Measurements from ENCODE around the gene ABTB2. TPM values are rescaled to one million over a fixed set of nuclear protein-coding genes. Genes with fewer than 3 reads are reported as not detected.

ABTB2 gene
- total and polyA plus RNA-seq, 9 of the 15 experiments (the other 6 are each of a cell fraction or from before 2014, with no cell fraction given), result 0.03 to 0.18 (median 0.12) TPM; not detected in 2

DNA sequence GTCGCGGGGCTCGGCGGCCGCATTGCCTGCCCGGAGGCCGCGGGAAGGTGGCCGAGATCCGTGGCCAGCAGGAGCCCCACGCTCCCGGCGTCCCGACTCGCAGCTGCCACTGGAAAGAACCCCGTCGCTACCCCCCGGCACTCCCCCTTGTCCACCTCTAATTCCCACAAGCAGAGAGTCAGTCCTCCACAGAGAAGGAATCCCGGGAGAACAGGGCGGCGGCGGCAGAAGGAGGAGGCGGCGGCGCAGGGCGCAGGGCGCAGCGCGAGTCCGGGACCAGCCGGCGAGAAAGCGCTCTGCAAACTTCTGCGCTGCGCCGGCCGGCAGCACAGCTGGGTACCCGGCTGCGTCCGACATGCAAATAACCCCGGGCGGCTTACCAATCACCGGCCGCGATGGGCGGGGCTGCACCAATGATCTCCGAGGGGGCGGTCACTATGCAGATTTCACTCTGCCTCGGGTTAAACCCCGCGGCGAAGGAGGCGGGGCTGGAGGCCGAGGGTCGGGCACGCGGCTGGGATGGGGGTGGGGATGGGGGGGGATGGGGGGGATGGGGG, at the start of gene ABTB2 (continued):
- peak; percentile 80; the same call in 1 of the 2 replicates for TF ChIP-seq MBD2 (IDR thresholded peaks at IDR 0.05; ENCODE audit: borderline replicate concordance, low read depth)
- peak; percentile 88 to 90 for TF ChIP-seq NRF1 (conservative IDR thresholded peaks at IDR 0.05 in 1 of 2, IDR thresholded peaks at IDR 0.05 in 1 of 2)
- no peak for TF ChIP-seq ZNF75A (CRISPR knock-in tag; IDR thresholded peaks at IDR 0.05)
- TF ChIP-seq CTBP1 (IDR thresholded peaks at IDR 0.05; ENCODE audit: borderline replicate concordance), result peak; percentile 67; the same call in 1 of the 2 replicates
- TF ChIP-seq PML (IDR thresholded peaks at IDR 0.05; ENCODE audit: low read length), result no peak
- TF ChIP-seq, protein P1, sequence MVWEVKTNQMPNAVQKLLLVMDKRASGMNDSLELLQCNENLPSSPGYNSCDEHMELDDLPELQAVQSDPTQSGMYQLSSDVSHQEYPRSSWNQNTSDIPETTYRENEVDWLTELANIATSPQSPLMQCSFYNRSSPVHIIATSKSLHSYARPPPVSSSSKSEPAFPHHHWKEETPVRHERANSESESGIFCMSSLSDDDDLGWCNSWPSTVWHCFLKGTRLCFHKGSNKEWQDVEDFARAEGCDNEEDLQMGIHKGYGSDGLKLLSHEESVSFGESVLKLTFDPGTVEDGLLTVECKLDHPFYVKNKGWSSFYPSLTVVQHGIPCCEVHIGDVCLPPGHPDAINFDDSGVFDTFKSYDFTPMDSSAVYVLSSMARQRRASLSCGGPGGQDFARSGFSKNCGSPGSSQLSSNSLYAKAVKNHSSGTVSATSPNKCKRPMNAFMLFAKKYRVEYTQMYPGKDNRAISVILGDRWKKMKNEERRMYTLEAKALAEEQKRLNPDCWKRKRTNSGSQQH (CRISPR knock-in tag; IDR thresholded peaks at IDR 0.05), result no peak
- peak; percentile 26 for TF ChIP-seq HMGN3 (IDR thresholded peaks at IDR 0.05; ENCODE audit: borderline replicate concordance, extremely low read depth, insufficient read length, low read depth, low read length)
- TF ChIP-seq, protein P2, sequence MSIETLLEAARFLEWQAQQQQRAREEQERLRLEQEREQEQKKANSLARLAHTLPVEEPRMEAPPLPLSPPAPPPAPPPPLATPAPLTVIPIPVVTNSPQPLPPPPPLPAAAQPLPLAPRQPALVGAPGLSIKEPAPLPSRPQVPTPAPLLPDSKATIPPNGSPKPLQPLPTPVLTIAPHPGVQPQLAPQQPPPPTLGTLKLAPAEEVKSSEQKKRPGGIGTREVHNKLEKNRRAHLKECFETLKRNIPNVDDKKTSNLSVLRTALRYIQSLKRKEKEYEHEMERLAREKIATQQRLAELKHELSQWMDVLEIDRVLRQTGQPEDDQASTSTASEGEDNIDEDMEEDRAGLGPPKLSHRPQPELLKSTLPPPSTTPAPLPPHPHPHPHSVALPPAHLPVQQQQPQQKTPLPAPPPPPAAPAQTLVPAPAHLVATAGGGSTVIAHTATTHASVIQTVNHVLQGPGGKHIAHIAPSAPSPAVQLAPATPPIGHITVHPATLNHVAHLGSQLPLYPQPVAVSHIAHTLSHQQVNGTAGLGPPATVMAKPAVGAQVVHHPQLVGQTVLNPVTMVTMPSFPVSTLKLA (conservative IDR thresholded peaks at IDR 0.05), result peak in 1 of 2 experiments; percentile 33; a peak in 2 of 4 replicates
- TF ChIP-seq RAD21 (CRISPR knock-in tag; conservative IDR thresholded peaks at IDR 0.05 in 1 of 2, IDR thresholded peaks at IDR 0.05 in 1 of 2), result peak in 1 of 2 experiments; percentile 16; a peak in 1 of 4 replicates
- no peak for TF ChIP-seq C11orf30 (IDR thresholded peaks at IDR 0.05; ENCODE audit: low read depth)
- TF ChIP-seq SRSF9 (IDR thresholded peaks at IDR 0.05; ENCODE audit: borderline replicate concordance, low read depth, low read length), result no peak
- TF ChIP-seq CHD2 (IDR thresholded peaks at IDR 0.05; ENCODE audit: low read depth, low read length), result peak; percentile 45; the same call in 1 of the 2 replicates
- TF ChIP-seq, protein P3, sequence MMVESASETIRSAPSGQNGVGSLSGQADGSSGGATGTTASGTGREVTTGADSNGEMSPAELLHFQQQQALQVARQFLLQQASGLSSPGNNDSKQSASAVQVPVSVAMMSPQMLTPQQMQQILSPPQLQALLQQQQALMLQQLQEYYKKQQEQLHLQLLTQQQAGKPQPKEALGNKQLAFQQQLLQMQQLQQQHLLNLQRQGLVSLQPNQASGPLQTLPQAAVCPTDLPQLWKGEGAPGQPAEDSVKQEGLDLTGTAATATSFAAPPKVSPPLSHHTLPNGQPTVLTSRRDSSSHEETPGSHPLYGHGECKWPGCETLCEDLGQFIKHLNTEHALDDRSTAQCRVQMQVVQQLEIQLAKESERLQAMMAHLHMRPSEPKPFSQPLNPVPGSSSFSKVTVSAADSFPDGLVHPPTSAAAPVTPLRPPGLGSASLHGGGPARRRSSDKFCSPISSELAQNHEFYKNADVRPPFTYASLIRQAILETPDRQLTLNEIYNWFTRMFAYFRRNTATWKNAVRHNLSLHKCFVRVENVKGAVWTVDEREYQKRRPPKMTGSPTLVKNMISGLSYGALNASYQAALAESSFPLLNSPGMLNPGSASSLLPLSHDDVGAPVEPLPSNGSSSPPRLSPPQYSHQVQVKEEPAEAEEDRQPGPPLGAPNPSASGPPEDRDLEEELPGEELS (CRISPR knock-in tag; IDR thresholded peaks at IDR 0.05; ENCODE audit: borderline replicate concordance), result 0 out of 2 replicates have a peak, but pooled peaks have one; percentile 79
- peak; percentile 52 for TF ChIP-seq ZFP36 (IDR thresholded peaks at IDR 0.05; ENCODE audit: low read depth, low read length, partially characterized antibody)
- peak; percentile 92 for TF ChIP-seq RBM25 (IDR thresholded peaks at IDR 0.05; ENCODE audit: low read depth, low read length, severe bottlenecking)
- TF ChIP-seq, protein P4, sequence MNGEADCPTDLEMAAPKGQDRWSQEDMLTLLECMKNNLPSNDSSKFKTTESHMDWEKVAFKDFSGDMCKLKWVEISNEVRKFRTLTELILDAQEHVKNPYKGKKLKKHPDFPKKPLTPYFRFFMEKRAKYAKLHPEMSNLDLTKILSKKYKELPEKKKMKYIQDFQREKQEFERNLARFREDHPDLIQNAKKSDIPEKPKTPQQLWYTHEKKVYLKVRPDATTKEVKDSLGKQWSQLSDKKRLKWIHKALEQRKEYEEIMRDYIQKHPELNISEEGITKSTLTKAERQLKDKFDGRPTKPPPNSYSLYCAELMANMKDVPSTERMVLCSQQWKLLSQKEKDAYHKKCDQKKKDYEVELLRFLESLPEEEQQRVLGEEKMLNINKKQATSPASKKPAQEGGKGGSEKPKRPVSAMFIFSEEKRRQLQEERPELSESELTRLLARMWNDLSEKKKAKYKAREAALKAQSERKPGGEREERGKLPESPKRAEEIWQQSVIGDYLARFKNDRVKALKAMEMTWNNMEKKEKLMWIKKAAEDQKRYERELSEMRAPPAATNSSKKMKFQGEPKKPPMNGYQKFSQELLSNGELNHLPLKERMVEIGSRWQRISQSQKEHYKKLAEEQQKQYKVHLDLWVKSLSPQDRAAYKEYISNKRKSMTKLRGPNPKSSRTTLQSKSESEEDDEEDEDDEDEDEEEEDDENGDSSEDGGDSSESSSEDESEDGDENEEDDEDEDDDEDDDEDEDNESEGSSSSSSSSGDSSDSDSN (IDR thresholded peaks at IDR 0.05; ENCODE audit: borderline replicate concordance in 1 of 2, low read depth in 2 of 2, low read length in 2 of 2), result 0 out of 4 replicates have a peak, but pooled peaks of 1 of the 2 experiments have one; percentile 44
- TF ChIP-seq, protein P5, sequence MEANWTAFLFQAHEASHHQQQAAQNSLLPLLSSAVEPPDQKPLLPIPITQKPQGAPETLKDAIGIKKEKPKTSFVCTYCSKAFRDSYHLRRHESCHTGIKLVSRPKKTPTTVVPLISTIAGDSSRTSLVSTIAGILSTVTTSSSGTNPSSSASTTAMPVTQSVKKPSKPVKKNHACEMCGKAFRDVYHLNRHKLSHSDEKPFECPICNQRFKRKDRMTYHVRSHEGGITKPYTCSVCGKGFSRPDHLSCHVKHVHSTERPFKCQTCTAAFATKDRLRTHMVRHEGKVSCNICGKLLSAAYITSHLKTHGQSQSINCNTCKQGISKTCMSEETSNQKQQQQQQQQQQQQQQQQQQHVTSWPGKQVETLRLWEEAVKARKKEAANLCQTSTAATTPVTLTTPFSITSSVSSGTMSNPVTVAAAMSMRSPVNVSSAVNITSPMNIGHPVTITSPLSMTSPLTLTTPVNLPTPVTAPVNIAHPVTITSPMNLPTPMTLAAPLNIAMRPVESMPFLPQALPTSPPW (CRISPR knock-in tag; IDR thresholded peaks at IDR 0.05), result peak; percentile 69; the same call in 1 of the 2 replicates

All from K562 (cell line).